Measurements from ENCODE around the gene GRIK5.
A peak's percentile ranks its signal among the peaks of the same experiment; 100 is the strongest.

Gene GRIK5

GRCh38 chr19:42089191-42089750 lies 19.3 kb upstream of the GRIK5 start:
- H3K4me3 ChIP-seq (ENCODE audit: low read depth, low read length): no peak overlapping the region
- DNase-seq (ENCODE audit: low read depth): no peak
- TF ChIP-seq POLR2A (IDR thresholded peaks at IDR 0.05; ENCODE audit: extremely low read depth, insufficient read length) (no peak), CTCF (IDR thresholded peaks at IDR 0.05; ENCODE audit: low read depth, low read length) (no peak), MYC (IDR thresholded peaks at IDR 0.05; ENCODE audit: low read depth, low read length) (no peak), MAX (IDR thresholded peaks at IDR 0.05; ENCODE audit: low read depth, low read length) (no peak)

- no peak overlapping the region for H3K4me3 ChIP-seq (ENCODE audit: low read depth, low read length)
- TF ChIP-seq POLR2A (IDR thresholded peaks at IDR 0.05; ENCODE audit: extremely low read depth, insufficient read length) (no peak), CTCF (IDR thresholded peaks at IDR 0.05; ENCODE audit: low read depth, low read length) (no peak), MAX (IDR thresholded peaks at IDR 0.05; ENCODE audit: low read depth, low read length) (no peak), MYC (IDR thresholded peaks at IDR 0.05; ENCODE audit: low read depth, low read length) (no peak)
- no peak for DNase-seq (ENCODE audit: low read depth)
Measured at GRCh38 chr19:42088471-42089190, 18.6 kb upstream of the GRIK5 start.

GRCh38 chr19:42086770-42087550 lies 17.0 kb upstream of the GRIK5 start:
- H3K4me3 ChIP-seq (ENCODE audit: low read depth, low read length): no peak overlapping the region
- no peak for TF ChIP-seq CTCF (IDR thresholded peaks at IDR 0.05; ENCODE audit: low read depth, low read length)
- TF ChIP-seq MYC (IDR thresholded peaks at IDR 0.05; ENCODE audit: low read depth, low read length): no peak
- TF ChIP-seq POLR2A (IDR thresholded peaks at IDR 0.05; ENCODE audit: extremely low read depth, insufficient read length): no peak
- no peak for TF ChIP-seq MAX (IDR thresholded peaks at IDR 0.05; ENCODE audit: low read depth, low read length)
- peak; percentile 20 for DNase-seq (ENCODE audit: low read depth)

GRCh38 chr19:42086188-42086736 lies 16.3 kb upstream of the GRIK5 start:
- no peak for TF ChIP-seq MYC (IDR thresholded peaks at IDR 0.05; ENCODE audit: low read depth, low read length)
- TF ChIP-seq CTCF (IDR thresholded peaks at IDR 0.05; ENCODE audit: low read depth, low read length): no peak
- TF ChIP-seq MAX (IDR thresholded peaks at IDR 0.05; ENCODE audit: low read depth, low read length): no peak
- no peak for TF ChIP-seq POLR2A (IDR thresholded peaks at IDR 0.05; ENCODE audit: extremely low read depth, insufficient read length)
- no peak for DNase-seq (ENCODE audit: low read depth)
- H3K4me3 ChIP-seq (ENCODE audit: low read depth, low read length): no peak overlapping the region

GRCh38 chr19:42083537-42083936 lies 13.5 kb upstream of the GRIK5 start:
- DNase-seq (ENCODE audit: low read depth): no peak
- TF ChIP-seq MAX (IDR thresholded peaks at IDR 0.05; ENCODE audit: low read depth, low read length) (no peak), CTCF (IDR thresholded peaks at IDR 0.05; ENCODE audit: low read depth, low read length) (no peak), POLR2A (IDR thresholded peaks at IDR 0.05; ENCODE audit: extremely low read depth, insufficient read length) (no peak), MYC (IDR thresholded peaks at IDR 0.05; ENCODE audit: low read depth, low read length) (no peak)
- no peak overlapping the region for H3K4me3 ChIP-seq (ENCODE audit: low read depth, low read length)

Measured in NB4 (cell line).